Naive thymus-derived CD4-positive, alpha-beta T cell (primary cell): ENCODE results near the gene GTSF1L. TPM values are rescaled to one million over a fixed set of nuclear protein-coding genes. Genes with fewer than 3 reads are reported as not detected.
A peak's percentile ranks its signal among the peaks of the same experiment; 100 is the strongest.

Experiments used
- ATAC-seq: fragments of 150-1000 bp; cut with Tn5 transposase; 2 replicates; pipeline ENCODE4 v1.10.0; 2021; ENCODE audit warnings: mild to moderate bottlenecking, moderate library complexity
- CTCF ChIA-PET: fragments of 350-600 bp; sonication (Branson Sonifier 250); formaldehyde crosslinking; loops from one replicate; lab custom pipeline; 2021; ENCODE audit warnings: antibody characterized with exemption; lab: Charles Lee
- POLR2A ChIA-PET: fragments of 350-600 bp; sonication (Branson Sonifier 250); formaldehyde crosslinking; loops from one replicate; lab custom pipeline; 2021; ENCODE audit warnings: antibody characterized with exemption, inconsistent platforms; lab: Charles Lee
- DNase-seq, 9 donors: peaks; one replicate each; pipeline versions ENCODE4 v3.0.0 to v3.0.0-alpha.2; 2020 to 2022; ENCODE audit warnings: mixed read lengths in 1 of 9
- H3K27ac ChIP-seq: one replicate; pipeline ENCODE4 v1.7.0; 2013; ENCODE audit warnings: mild to moderate bottlenecking, low read depth, low read length, moderate library complexity
- H3K27me3 ChIP-seq, 2 donors: one replicate each; pipeline ENCODE4 v1.7.0; 2013; ENCODE audit warnings: low read length in 2 of 2, mild to moderate bottlenecking in 2 of 2, moderate library complexity in 2 of 2; ENCODE audit not compliant: control insufficient read depth in 2 of 2, insufficient read depth in 2 of 2
- H3K36me3 ChIP-seq, 3 experiments: 1 replicate in 2 of 3; 2 replicates in 1 of 3; pipeline ENCODE4 v1.7.0; 2013; ENCODE audit warnings: low read length in 3 of 3, mild to moderate bottlenecking in 3 of 3, moderate library complexity in 1 of 3; ENCODE audit not compliant: insufficient read depth in 3 of 3, control insufficient read depth in 2 of 3
- H3K4me1 ChIP-seq, 2 donors: one replicate each; pipeline ENCODE4 v1.7.0; 2013; ENCODE audit warnings: low read length in 2 of 2, mild to moderate bottlenecking in 2 of 2, moderate library complexity in 1 of 2; ENCODE audit not compliant: control insufficient read depth in 2 of 2, insufficient read depth in 2 of 2
- H3K4me3 ChIP-seq: 2 replicates; pipeline ENCODE4 v1.7.0; 2013; ENCODE audit warnings: mild to moderate bottlenecking, low read length
- H3K9me3 ChIP-seq, 3 experiments: 1 replicate in 2 of 3; 2 replicates in 1 of 3; pipeline ENCODE4 v1.7.0; 2013; ENCODE audit warnings: low read length in 3 of 3; ENCODE audit not compliant: control insufficient read depth in 2 of 3
- H3K27ac Mint-ChIP-seq, 9 donors: one replicate each; pipeline ENCODE4 v1.8.0; 2020 to 2022; ENCODE audit warnings: mixed read lengths in 9 of 9, mild to moderate bottlenecking in 8 of 9, moderate library complexity in 5 of 9, inconsistent platforms in 2 of 9
- H3K27me3 Mint-ChIP-seq, 5 donors: one replicate each; pipeline ENCODE4 v1.8.0; 2021 to 2022; ENCODE audit warnings: mixed read lengths in 5 of 5, mild to moderate bottlenecking in 1 of 5
- H3K36me3 Mint-ChIP-seq, 5 donors: one replicate each; pipeline ENCODE4 v1.8.0; 2020 to 2022; ENCODE audit warnings: mixed read lengths in 5 of 5, mild to moderate bottlenecking in 3 of 5, inconsistent platforms in 1 of 5
- H3K4me1 Mint-ChIP-seq, 7 donors: one replicate each; pipeline ENCODE4 v1.8.0; 2020 to 2022; ENCODE audit warnings: mixed read lengths in 7 of 7, mild to moderate bottlenecking in 3 of 7, inconsistent platforms in 1 of 7
- H3K4me3 Mint-ChIP-seq, 10 donors: one replicate each; pipeline ENCODE4 v1.8.0; 2020 to 2022; ENCODE audit warnings: mild to moderate bottlenecking in 10 of 10, mixed read lengths in 10 of 10, moderate library complexity in 6 of 10, inconsistent platforms in 2 of 10
- H3K9me3 Mint-ChIP-seq, 11 donors: one replicate each; pipeline ENCODE4 v1.8.0; 2020 to 2022; ENCODE audit warnings: mixed read lengths in 11 of 11, mild to moderate bottlenecking in 4 of 11, inconsistent platforms in 1 of 11, moderate library complexity in 1 of 11
- intact Hi-C, 2 donors: fragments of 100-400 bp; cut with micrococcal nuclease; formaldehyde crosslinking; loops; one replicate each; pipeline ENCODE4 v1.15.1; 2023
- polyA plus RNA-seq, 2 donors: library from polyadenylated mRNA; unstranded; fragments of 300-500 nt; fragmentation: Illumina TruSeq; gene quantifications; one replicate each; pipeline ENCODE4 v1.2.3, GENCODE V29; 2021
- total RNA-seq, 6 experiments: library from RNA in 5 of 6; stranded (reverse) in 5 of 6; gene quantifications; 1 replicate in 5 of 6; 2 replicates in 1 of 6; pipeline ENCODE4 v1.2.3 and lab custom pipeline; 2021 to 2026

The GTSF1L gene
- total and polyA plus RNA-seq, 7 experiments from 2014 or later = 1.4 to 1.7 TPM; not detected in 5

GRCh38 chr20:43720007-43720406 is 6.8 kb downstream of the GTSF1L start:
- ATAC-seq (no peak), DNase-seq (no peak)
- Mint-ChIP-seq H3K36me3 (peaks cover 0 to 17% (median 4%) of the 10 kb centered on the region in 5 donors), H3K4me1 (peaks cover 13 to 80% (median 57%) of the 10 kb centered on the region in 7 donors), H3K4me3 (peak overlapping the region in 4 of 10 donors; percentile 11 to 60 (median 40)), H3K9me3 (peaks cover 0 to 6% (median 0%) of the 10 kb centered on the region in 11 donors), H3K27ac (peak overlapping the region in 7 of 9 donors; percentile 21 to 95 (median 84)), H3K27me3 (no peaks in the 10 kb centered on the region)
- no peaks in the 10 kb centered on the region for H3K9me3 ChIP-seq
- no peaks in the 10 kb centered on the region for H3K27me3 ChIP-seq
- ChIA-PET CTCF (interaction anchor here (0.6 kb wide), 1 partner anchor 29 kb away, joined by 3 read pairs; no protein-coding TSS in a partner anchor), POLR2A (no interaction called here)
- no peaks in the 10 kb centered on the region for H3K36me3 ChIP-seq
- no peak overlapping the region for H3K27ac ChIP-seq
- peaks cover 0 to 53% of the 10 kb centered on the region in 2 donors for H3K4me1 ChIP-seq
- intact Hi-C loops = loop anchor here (5.0 to 10.0 kb wide), 2 partner anchors 55 to 802 kb away; partner anchors contain the start of genes MYBL2 (in 1 of the 2) and SERINC3 (in 1 of the 2)
- H3K4me3 ChIP-seq = no peak overlapping the region

GRCh38 chr20:43717616-43717995 is 9.2 kb downstream of the GTSF1L start:
- no peak overlapping the region for H3K27ac ChIP-seq
- peaks cover 0 to 17% (median 4%) of the 10 kb centered on the region in 5 donors for H3K36me3 Mint-ChIP-seq
- H3K9me3 ChIP-seq = no peaks in the 10 kb centered on the region
- intact Hi-C loops = no loop called here
- ChIA-PET POLR2A (interaction anchor here (0.9 to 1.6 kb wide), 3 partner anchors 11 to 25 kb away, joined by 3 to 6 read pairs (median 4); no protein-coding TSS in a partner anchor), CTCF (no interaction called here)
- ATAC-seq (no peak), DNase-seq (no peak)
- H3K4me1 Mint-ChIP-seq = peaks cover 8 to 56% (median 35%) of the 10 kb centered on the region in 7 donors
- H3K27me3 ChIP-seq = no peaks in the 10 kb centered on the region
- peaks cover 0 to 33% of the 10 kb centered on the region in 2 donors for H3K4me1 ChIP-seq
- H3K36me3 ChIP-seq = no peaks in the 10 kb centered on the region
- H3K4me3 Mint-ChIP-seq = no peak overlapping the region
- peaks cover 0 to 6% (median 0%) of the 10 kb centered on the region in 11 donors for H3K9me3 Mint-ChIP-seq
- H3K27ac Mint-ChIP-seq = peak overlapping the region in 3 of 9 donors; percentile 34 to 80 (median 51)
- no peak overlapping the region for H3K4me3 ChIP-seq
- no peaks in the 10 kb centered on the region for H3K27me3 Mint-ChIP-seq

DNA sequence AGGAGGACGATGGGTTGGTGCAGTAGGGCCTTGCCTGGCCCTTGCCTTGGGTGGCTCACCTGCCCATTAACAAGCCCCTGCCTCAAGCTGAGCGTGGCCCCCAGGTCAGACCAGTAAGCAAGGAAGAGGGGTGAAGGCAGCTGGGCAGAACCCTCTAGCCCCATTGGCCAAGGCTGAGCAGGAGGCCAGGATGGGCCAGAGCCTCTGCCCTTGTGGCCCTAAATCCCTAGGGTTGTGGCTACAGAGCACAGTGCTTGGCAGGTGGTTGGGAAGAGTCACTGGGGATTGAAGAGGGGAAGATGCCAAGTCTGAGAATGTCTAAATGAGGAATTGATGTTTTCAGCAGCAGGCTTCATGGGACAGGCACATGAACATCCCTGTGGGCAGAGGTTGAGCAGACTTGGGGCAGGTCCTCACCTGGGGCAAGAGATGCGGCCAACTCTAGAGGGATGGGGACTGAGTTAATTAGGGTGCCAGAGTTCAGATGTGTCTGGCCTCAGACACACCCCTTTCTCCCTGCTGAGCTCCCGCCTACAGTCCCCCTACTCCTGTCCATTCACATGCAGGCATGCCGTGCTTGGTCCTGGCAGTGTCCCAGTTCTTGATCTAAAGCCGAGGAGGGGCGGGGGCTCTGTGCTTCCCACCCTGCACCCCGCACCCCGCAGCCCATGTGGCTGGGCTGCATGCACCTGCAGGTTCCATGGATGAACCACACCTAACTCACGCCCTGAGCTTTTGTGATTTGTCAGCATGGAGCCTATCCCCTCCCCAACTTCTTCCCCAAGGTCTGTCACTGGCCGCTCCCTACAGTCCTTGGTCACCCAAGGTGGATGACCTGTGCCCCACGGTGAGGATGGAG is 9.8 kb downstream of the GTSF1L start:
- Mint-ChIP-seq H3K9me3 (peaks cover 0 to 6% (median 0%) of the 10 kb centered on the region in 11 donors), H3K27me3 (no peaks in the 10 kb centered on the region), H3K27ac (peak overlapping the region in 2 of 9 donors; percentile 58 to 68), H3K4me1 (peaks cover 8 to 49% (median 29%) of the 10 kb centered on the region in 7 donors), H3K4me3 (peak overlapping the region in 1 of 10 donors; percentile 21), H3K36me3 (peaks cover 0 to 17% (median 4%) of the 10 kb centered on the region in 5 donors)
- POLR2A ChIA-PET = interaction anchor here (0.9 to 1.6 kb wide), 3 partner anchors 12 to 25 kb away, joined by 3 to 6 read pairs (median 4); no protein-coding TSS in a partner anchor
- H3K4me3 ChIP-seq = no peak overlapping the region
- H3K4me1 ChIP-seq = peaks cover 0 to 29% of the 10 kb centered on the region in 2 donors
- CTCF ChIA-PET = no interaction called here
- intact Hi-C loops = no loop called here
- ATAC-seq = no peak
- DNase-seq = no peak
- no peaks in the 10 kb centered on the region for H3K36me3 ChIP-seq
- no peaks in the 10 kb centered on the region for H3K27me3 ChIP-seq
- H3K9me3 ChIP-seq = no peaks in the 10 kb centered on the region
- H3K27ac ChIP-seq = no peak overlapping the region

DNA sequence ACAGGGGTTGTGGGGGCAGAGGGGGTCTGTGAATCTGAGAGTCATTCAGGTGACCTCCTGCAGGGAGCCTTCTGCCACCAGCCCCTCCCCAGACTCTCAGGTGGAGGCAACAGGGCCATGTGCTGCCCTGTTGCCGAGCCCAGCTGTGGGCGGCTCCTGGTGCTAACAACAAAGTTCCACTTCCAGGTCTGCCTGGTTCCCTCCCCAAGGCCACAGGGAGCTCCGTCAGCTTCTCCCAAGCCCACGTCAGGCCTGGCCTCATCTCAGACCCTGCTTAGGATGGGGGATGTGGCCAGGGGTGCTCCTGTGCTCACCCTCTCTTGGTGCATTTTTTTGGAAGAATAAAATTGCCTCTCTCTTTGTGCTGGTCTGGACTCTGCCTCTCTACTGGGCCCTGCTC is 10.7 kb downstream of the GTSF1L start:
- CTCF ChIA-PET = no interaction called here
- Mint-ChIP-seq H3K4me1 (peaks cover 8 to 45% (median 26%) of the 10 kb centered on the region in 7 donors), H3K9me3 (peaks cover 0 to 6% (median 0%) of the 10 kb centered on the region in 11 donors), H3K36me3 (peaks cover 0 to 17% (median 4%) of the 10 kb centered on the region in 5 donors), H3K27ac (no peak overlapping the region), H3K27me3 (no peaks in the 10 kb centered on the region), H3K4me3 (no peak overlapping the region)
- intact Hi-C loops = no loop called here
- no peak overlapping the region for H3K4me3 ChIP-seq
- peaks cover 0 to 21% of the 10 kb centered on the region in 2 donors for H3K4me1 ChIP-seq
- no peak for ATAC-seq
- H3K36me3 ChIP-seq = no peaks in the 10 kb centered on the region
- H3K9me3 ChIP-seq = no peaks in the 10 kb centered on the region
- DNase-seq = no peak
- no peak overlapping the region for H3K27ac ChIP-seq
- no peaks in the 10 kb centered on the region for H3K27me3 ChIP-seq
- POLR2A ChIA-PET = interaction anchor here (1.7 kb wide), 1 partner anchor 12 kb away, joined by 3 read pairs; no protein-coding TSS in a partner anchor

- Mint-ChIP-seq H3K4me3 (no peak overlapping the region), H3K9me3 (peaks cover 0 to 6% (median 0%) of the 10 kb centered on the region in 11 donors), H3K4me1 (peaks cover 8 to 39% (median 20%) of the 10 kb centered on the region in 7 donors), H3K36me3 (peaks cover 0 to 18% (median 4%) of the 10 kb centered on the region in 5 donors), H3K27ac (peak overlapping the region in 1 of 9 donors; percentile 32), H3K27me3 (no peaks in the 10 kb centered on the region)
- no peak overlapping the region for H3K27ac ChIP-seq
- no peak overlapping the region for H3K4me3 ChIP-seq
- intact Hi-C loops = no loop called here
- peaks cover 0 to 16% of the 10 kb centered on the region in 2 donors for H3K4me1 ChIP-seq
- DNase-seq (no peak), ATAC-seq (no peak)
- no peaks in the 10 kb centered on the region for H3K27me3 ChIP-seq
- H3K36me3 ChIP-seq = no peaks in the 10 kb centered on the region
- POLR2A ChIA-PET = interaction anchor here (1.7 kb wide), 1 partner anchor 13 kb away, joined by 3 read pairs; no protein-coding TSS in a partner anchor
- CTCF ChIA-PET = no interaction called here
- H3K9me3 ChIP-seq = no peaks in the 10 kb centered on the region
Observed at GRCh38 chr20:43715511-43715910, 11.3 kb downstream of the GTSF1L start.

GRCh38 chr20:43715044-43715443 is 11.8 kb downstream of the GTSF1L start:
- no peaks in the 10 kb centered on the region for H3K27me3 ChIP-seq
- POLR2A ChIA-PET = interaction anchor here (0.6 to 1.7 kb wide), 2 partner anchors 14 to 34 kb away, joined by 3 read pairs; no protein-coding TSS in a partner anchor
- intact Hi-C loops = no loop called here
- peaks cover 8 to 34% (median 15%) of the 10 kb centered on the region in 7 donors for H3K4me1 Mint-ChIP-seq
- ATAC-seq = no peak
- peak overlapping the region in 1 of 9 donors; percentile 32 for H3K27ac Mint-ChIP-seq
- no peak overlapping the region for H3K27ac ChIP-seq
- no peaks in the 10 kb centered on the region for H3K36me3 ChIP-seq
- H3K36me3 Mint-ChIP-seq = peaks cover 0 to 13% (median 4%) of the 10 kb centered on the region in 5 donors
- DNase-seq = no peak
- no peak overlapping the region for H3K4me3 ChIP-seq
- H3K4me1 ChIP-seq = peaks cover 0 to 16% of the 10 kb centered on the region in 2 donors
- H3K27me3 Mint-ChIP-seq = no peaks in the 10 kb centered on the region
- H3K9me3 ChIP-seq = no peaks in the 10 kb centered on the region
- H3K9me3 Mint-ChIP-seq = peaks cover 0 to 5% (median 0%) of the 10 kb centered on the region in 11 donors
- H3K4me3 Mint-ChIP-seq = no peak overlapping the region
- CTCF ChIA-PET = no interaction called here
